ENCODE results near the gene UCN3. TPM values are rescaled to one million over a fixed set of nuclear protein-coding genes. Genes with fewer than 3 reads are reported as not detected.

UCN3 gene
- total and polyA plus RNA-seq, 2 of the 4 experiments (the other 2 are of a cell fraction), result not detected

- Histone ChIP-seq H2BK5ac (ENCODE audit: low read depth, low read length, poor library complexity, severe bottlenecking) (no peak overlapping the region), H3K4me1 (ENCODE audit: control insufficient read depth, insufficient read depth, low read length) (no peaks in the 10 kb centered on the region), H3K36me3 (ENCODE audit: control insufficient read depth, insufficient read depth, low read length) (no peaks in the 10 kb centered on the region), H3K27ac (ENCODE audit: insufficient read depth, low read length) (no peak overlapping the region), H3K79me1 (ENCODE audit: low read depth in 1 of 2, low read length in 2 of 2) (no peaks in the 10 kb centered on the region), H2AK9ac (replicated peaks; ENCODE audit: low read depth, low read length, poor library complexity) (no peak overlapping the region), H3K4ac (ENCODE audit: low read depth, low read length) (no peak overlapping the region), H4K8ac (ENCODE audit: low read depth in 2 of 2, low read length in 2 of 2) (no peak overlapping the region), H3K9me3 (ENCODE audit: control insufficient read depth, insufficient read depth, low read length) (no peaks in the 10 kb centered on the region), H2BK20ac (ENCODE audit: low read depth, low read length) (no peak overlapping the region), H3K9ac (ENCODE audit: low read depth, low read length) (no peak overlapping the region), H3K9me1 (ENCODE audit: insufficient read depth, low read length) (no peaks in the 10 kb centered on the region), H3K18ac (ENCODE audit: low read depth, low read length) (no peak overlapping the region), H2BK15ac (ENCODE audit: low read depth, low read length) (no peak overlapping the region), H3K23ac (ENCODE audit: low read depth, low read length) (no peak overlapping the region), H4K5ac (ENCODE audit: low read depth, low read length) (no peak overlapping the region), H3K27me3 (ENCODE audit: control insufficient read depth, insufficient read depth, low read length) (no peaks in the 10 kb centered on the region), H3K14ac (replicated peaks; ENCODE audit: low read depth, low read length) (no peak overlapping the region), H2AK5ac (ENCODE audit: low read depth, low read length) (no peak overlapping the region), H4K20me1 (ENCODE audit: insufficient read depth, low read length) (no peaks in the 10 kb centered on the region), H3K4me3 (ENCODE audit: insufficient read depth, low read depth, low read length) (no peak overlapping the region), H4K91ac (ENCODE audit: insufficient read depth, low read depth, low read length) (no peak overlapping the region), H3K56ac (ENCODE audit: extremely low read depth, insufficient read depth, low read length) (no peak overlapping the region), H2BK120ac (ENCODE audit: low read depth, low read length) (no peak overlapping the region), H2AFZ (replicated peaks; ENCODE audit: low read length, poor library complexity) (no peak overlapping the region), H3K4me2 (ENCODE audit: low read depth, low read length) (no peak overlapping the region)
- DNase-seq (no peak), ATAC-seq (ENCODE audit: low read depth) (no peak)
- POLR2A ChIA-PET (ENCODE audit: unreplicated experiment), result no interaction called here
- intact Hi-C loops (cut with micrococcal nuclease), result no loop called here
- in situ Hi-C loops (cut with MboI; ENCODE audit: low sequenced_read_pairs), result no loop called here
- CTCF ChIA-PET, result no interaction called here
- WGBS, 2 experiments (ENCODE audit: extremely low coverage in 2 of 2, insufficient read length in 1 of 2), result no CpG with 5 or more reads among the region's 5 CpGs
- BruUV-seq (replicated peaks), result no TSS peak
- dilution Hi-C loops (cut with HindIII; ENCODE audit: low sequenced_read_pairs, unreplicated experiment), result no loop called here
- TF ChIP-seq RFX5 (IDR thresholded peaks at IDR 0.05; ENCODE audit: low read depth, low read length) (no peak), CHD1 (IDR thresholded peaks at IDR 0.05; ENCODE audit: low read depth, low read length) (no peak), RAD21 (IDR thresholded peaks at IDR 0.05; ENCODE audit: low read length) (no peak), SMC3 (IDR thresholded peaks at IDR 0.05; ENCODE audit: low read depth, low read length) (no peak), FOS (IDR thresholded peaks at IDR 0.05; ENCODE audit: low read depth, low read length) (no peak), NFE2L2 (IDR thresholded peaks at IDR 0.05; ENCODE audit: low read depth, low read length) (no peak), POLR2A (IDR thresholded peaks at IDR 0.05; ENCODE audit: low read depth, low read length) (no peak), MAFK (IDR thresholded peaks at IDR 0.05; ENCODE audit: low read depth, low read length) (no peak), CEBPB (IDR thresholded peaks at IDR 0.05; ENCODE audit: low read depth, low read length) (no peak), MXI1 (IDR thresholded peaks at IDR 0.05; ENCODE audit: borderline replicate concordance, low read depth, low read length) (no peak), BHLHE40 (IDR thresholded peaks at IDR 0.05; ENCODE audit: low read depth, low read length) (no peak)
- TF ChIP-seq, protein P1, sequence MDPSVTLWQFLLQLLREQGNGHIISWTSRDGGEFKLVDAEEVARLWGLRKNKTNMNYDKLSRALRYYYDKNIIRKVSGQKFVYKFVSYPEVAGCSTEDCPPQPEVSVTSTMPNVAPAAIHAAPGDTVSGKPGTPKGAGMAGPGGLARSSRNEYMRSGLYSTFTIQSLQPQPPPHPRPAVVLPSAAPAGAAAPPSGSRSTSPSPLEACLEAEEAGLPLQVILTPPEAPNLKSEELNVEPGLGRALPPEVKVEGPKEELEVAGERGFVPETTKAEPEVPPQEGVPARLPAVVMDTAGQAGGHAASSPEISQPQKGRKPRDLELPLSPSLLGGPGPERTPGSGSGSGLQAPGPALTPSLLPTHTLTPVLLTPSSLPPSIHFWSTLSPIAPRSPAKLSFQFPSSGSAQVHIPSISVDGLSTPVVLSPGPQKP (IDR thresholded peaks at IDR 0.05; ENCODE audit: borderline replicate concordance, low read depth, low read length), result no peak
Observed at GRCh38 chr10:5334196-5334880, 30.4 kb upstream of the UCN3 start.
